HG02943 (cell line): Measurements from ENCODE around the gene SSNA1.

Source experiments
- ATAC-seq: cut with Tn5 transposase; IDR thresholded peaks from one replicate; pipeline ENCODE4 v1.9.1; 2021; ENCODE audit warnings: mild to moderate bottlenecking, low read depth, moderate library complexity; ENCODE audit not compliant: unreplicated experiment

Gene SSNA1

GRCh38 chr9:137188490-137189296 is at the start of gene SSNA1, which contains the start of gene ANAPC2:
TSS of gene SSNA1 (plus strand) at chr9:137188676. CDS start at chr9:137188727, 51 bp downstream.
TSS of gene ANAPC2 (minus strand) at chr9:137188560. CDS start at chr9:137188532, 28 bp downstream.
- ATAC-seq: peak; percentile 63

GRCh38 chr9:137138722-137139467 is 49.6 kb upstream of the SSNA1 start, which contains the start of gene GRIN1:
TSS of gene GRIN1 (plus strand) at chr9:137139154. CDS start at chr9:137139487, 333 bp downstream.
- ATAC-seq: no peak

- ATAC-seq: no peak
Observed at GRCh38 chr9:137139468-137140150, 48.9 kb upstream of the SSNA1 start.

GRCh38 chr9:137140151-137141012 is 48.1 kb upstream of the SSNA1 start:
- no peak for ATAC-seq

GRCh38 chr9:137141050-137141810 is 47.2 kb upstream of the SSNA1 start:
- ATAC-seq: no peak

GRCh38 chr9:137141976-137142936 is 46.2 kb upstream of the SSNA1 start:
- ATAC-seq: no peak

- ATAC-seq: no peak
Observed at GRCh38 chr9:137143459-137143858, 45.0 kb upstream of the SSNA1 start.

- no peak for ATAC-seq
Observed at GRCh38 chr9:137145731-137146526, 42.5 kb upstream of the SSNA1 start.

- ATAC-seq: no peak
Observed at GRCh38 chr9:137146527-137146918, 42.0 kb upstream of the SSNA1 start.

- no peak for ATAC-seq
Observed at GRCh38 chr9:137147091-137147792, 41.2 kb upstream of the SSNA1 start.

- no peak for ATAC-seq
Observed at GRCh38 chr9:137147793-137148160, 40.7 kb upstream of the SSNA1 start.

- ATAC-seq: no peak
Observed at GRCh38 chr9:137148242-137148641, 40.2 kb upstream of the SSNA1 start.

- no peak for ATAC-seq
Observed at GRCh38 chr9:137148661-137149060, 39.8 kb upstream of the SSNA1 start.

GRCh38 chr9:137149363-137149762 is 39.1 kb upstream of the SSNA1 start:
- ATAC-seq: no peak

GRCh38 chr9:137149942-137150616 is 38.4 kb upstream of the SSNA1 start:
- no peak for ATAC-seq
